ENCODE results near the gene C16orf74. TPM values are rescaled to one million over a fixed set of nuclear protein-coding genes. Genes with fewer than 3 reads are reported as not detected.

Gene C16orf74
- total and polyA plus RNA-seq, 8 donors, result 0.37 to 1.3 (median 0.72) TPM

DNA sequence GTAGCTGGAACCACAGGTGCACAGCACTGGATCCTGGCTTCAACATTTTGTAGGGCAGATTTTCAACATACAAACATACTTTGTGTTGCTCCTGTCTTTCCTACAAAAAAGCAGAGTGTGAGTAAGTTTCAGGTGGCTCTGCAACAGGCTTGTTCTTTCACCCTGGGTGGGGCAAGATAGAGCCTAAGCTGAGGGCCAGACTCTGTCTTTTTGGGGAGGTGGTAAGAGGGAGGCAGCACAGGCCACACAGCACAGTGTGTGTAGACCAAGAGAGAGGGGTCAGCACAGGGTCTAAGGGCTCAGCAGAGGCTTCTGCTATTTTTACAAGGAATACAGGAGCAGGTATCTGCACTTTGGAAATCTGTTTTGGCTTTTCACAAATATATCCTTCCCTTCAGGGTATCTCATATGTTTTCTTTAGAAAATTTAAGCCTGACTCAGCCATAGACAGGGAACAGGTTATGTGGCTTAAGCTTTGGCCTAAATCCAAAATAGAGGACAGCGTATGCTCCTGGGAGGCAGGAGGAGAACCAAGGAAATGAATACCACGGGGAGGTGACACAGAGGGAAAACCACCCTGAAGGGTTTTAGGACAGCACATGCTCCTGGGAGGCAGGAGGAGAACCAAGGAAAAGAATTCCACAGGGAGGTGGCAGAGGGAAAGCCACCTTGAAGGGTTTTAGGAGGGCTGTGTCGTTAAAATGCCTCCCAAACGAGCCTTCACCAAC, 26.9 kb upstream of the C16orf74 start:
- ATAC-seq, result no peak
- DNase-seq, result no peak
- 72 to 74% methylated on average over 4 of the region's 4 CpGs for WGBS, 2 donors
- Histone ChIP-seq H3K4me3 (no peak overlapping the region), H3K27ac (no peak overlapping the region), H3K27me3 (no peaks in the 10 kb centered on the region), H3K9me3 (no peaks in the 10 kb centered on the region), H3K4me1 (peaks cover 0 to 4% (median 0%) of the 10 kb centered on the region in 3 donors), H3K36me3 (peaks cover 0 to 21% (median 10%) of the 10 kb centered on the region in 3 donors)
- intact Hi-C loops (cut with DNase I), result no loop called here
- FAIRE-seq, result no peak
- TF ChIP-seq, protein P1, sequence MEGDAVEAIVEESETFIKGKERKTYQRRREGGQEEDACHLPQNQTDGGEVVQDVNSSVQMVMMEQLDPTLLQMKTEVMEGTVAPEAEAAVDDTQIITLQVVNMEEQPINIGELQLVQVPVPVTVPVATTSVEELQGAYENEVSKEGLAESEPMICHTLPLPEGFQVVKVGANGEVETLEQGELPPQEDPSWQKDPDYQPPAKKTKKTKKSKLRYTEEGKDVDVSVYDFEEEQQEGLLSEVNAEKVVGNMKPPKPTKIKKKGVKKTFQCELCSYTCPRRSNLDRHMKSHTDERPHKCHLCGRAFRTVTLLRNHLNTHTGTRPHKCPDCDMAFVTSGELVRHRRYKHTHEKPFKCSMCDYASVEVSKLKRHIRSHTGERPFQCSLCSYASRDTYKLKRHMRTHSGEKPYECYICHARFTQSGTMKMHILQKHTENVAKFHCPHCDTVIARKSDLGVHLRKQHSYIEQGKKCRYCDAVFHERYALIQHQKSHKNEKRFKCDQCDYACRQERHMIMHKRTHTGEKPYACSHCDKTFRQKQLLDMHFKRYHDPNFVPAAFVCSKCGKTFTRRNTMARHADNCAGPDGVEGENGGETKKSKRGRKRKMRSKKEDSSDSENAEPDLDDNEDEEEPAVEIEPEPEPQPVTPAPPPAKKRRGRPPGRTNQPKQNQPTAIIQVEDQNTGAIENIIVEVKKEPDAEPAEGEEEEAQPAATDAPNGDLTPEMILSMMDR (IDR thresholded peaks at IDR 0.05), result no peak

DNA sequence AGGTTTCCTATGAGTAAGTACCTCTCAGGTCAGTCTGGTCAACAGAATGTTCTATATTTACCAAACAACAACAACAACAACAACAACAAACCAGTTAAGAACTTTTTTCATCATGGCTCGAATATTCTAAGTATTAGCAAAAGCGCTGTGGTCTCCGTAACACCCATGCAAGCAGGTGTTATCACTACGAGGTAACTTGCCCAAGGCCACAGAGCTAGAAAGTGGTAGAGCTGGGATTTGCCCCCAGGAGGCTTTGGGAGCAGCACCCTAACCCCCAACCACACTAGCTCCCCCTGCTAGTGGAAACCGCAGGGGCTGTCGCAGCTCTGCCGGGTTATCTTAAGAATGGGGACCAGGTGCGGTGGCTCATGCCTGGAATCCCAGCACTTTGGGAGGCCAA, 23.9 kb upstream of the C16orf74 start:
- ATAC-seq, result no peak

DNA sequence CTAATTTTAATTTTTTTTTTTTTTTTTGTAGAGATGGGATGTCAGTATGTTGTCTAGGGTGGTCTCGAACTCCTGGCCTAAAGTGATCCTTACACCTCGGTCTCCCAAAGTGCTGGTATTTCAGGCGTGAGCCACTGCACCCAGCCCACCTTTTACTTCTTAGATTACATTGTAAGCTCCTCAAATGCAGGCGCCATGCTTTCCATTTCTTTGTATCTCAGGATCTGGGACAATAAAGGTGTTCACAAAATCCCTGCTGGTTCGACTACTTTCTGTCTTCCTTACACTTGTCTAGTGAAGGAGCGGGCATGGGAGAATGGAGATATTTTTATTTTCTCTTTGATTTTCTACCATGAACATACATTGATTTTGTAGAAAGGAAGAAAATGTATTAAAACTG, 23.2 kb upstream of the C16orf74 start:
- ATAC-seq, result no peak
- Histone ChIP-seq H3K4me3 (no peak overlapping the region), H3K9me3 (no peaks in the 10 kb centered on the region), H3K4me1 (no peaks in the 10 kb centered on the region), H3K36me3 (peaks cover 0 to 10% (median 4%) of the 10 kb centered on the region in 3 donors), H3K27ac (no peak overlapping the region), H3K27me3 (no peaks in the 10 kb centered on the region)
- FAIRE-seq, result no peak
- DNase-seq, result no peak
- 75 to 76% methylated on average over 6 of the region's 6 CpGs for WGBS, 2 donors
- intact Hi-C loops (cut with DNase I), result no loop called here
- TF ChIP-seq, protein P1 (IDR thresholded peaks at IDR 0.05), result no peak

More for the DNA sequence above, 23.9 kb upstream of the C16orf74 start:
- TF ChIP-seq, protein P1 (IDR thresholded peaks at IDR 0.05), result no peak
- DNase-seq (no peak), FAIRE-seq (no peak)
- Histone ChIP-seq H3K4me3 (no peak overlapping the region), H3K27me3 (no peaks in the 10 kb centered on the region), H3K36me3 (peaks cover 0 to 16% (median 7%) of the 10 kb centered on the region in 3 donors), H3K9me3 (no peaks in the 10 kb centered on the region), H3K4me1 (no peaks in the 10 kb centered on the region), H3K27ac (no peak overlapping the region)
- intact Hi-C loops (cut with DNase I), result no loop called here
- WGBS, 2 donors, result 81 to 86% methylated on average over 8 of the region's 8 CpGs

DNA sequence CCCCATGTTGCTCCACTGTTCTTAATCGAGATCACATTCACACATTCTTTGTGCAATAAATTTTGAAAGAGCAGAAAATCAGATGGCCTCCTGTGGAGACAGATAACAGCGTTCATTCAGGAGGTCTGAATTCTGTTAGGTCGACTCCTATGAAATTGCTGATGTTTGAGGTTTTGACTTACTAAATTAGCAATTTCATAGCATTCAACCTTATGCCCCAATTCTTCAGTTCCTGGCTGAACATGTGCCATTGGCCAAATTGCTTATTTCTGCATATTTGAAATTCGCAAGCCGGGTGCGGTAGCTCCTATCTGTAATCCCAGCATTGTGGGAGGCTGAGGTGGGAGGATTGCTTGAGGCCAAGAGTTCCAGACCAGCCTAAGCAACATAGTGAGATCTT, 22.1 kb upstream of the C16orf74 start:
- Histone ChIP-seq H3K36me3 (peaks cover 0 to 3% (median 2%) of the 10 kb centered on the region in 3 donors), H3K4me1 (no peaks in the 10 kb centered on the region), H3K4me3 (no peak overlapping the region), H3K9me3 (no peaks in the 10 kb centered on the region), H3K27ac (no peak overlapping the region), H3K27me3 (no peaks in the 10 kb centered on the region)
- intact Hi-C loops (cut with DNase I), result no loop called here
- DNase-seq (no peak), ATAC-seq (no peak), FAIRE-seq (no peak)
- 93 to 94% methylated on average over 6 of the region's 6 CpGs for WGBS, 2 donors
- TF ChIP-seq, protein P1 (IDR thresholded peaks at IDR 0.05), result no peak

DNA sequence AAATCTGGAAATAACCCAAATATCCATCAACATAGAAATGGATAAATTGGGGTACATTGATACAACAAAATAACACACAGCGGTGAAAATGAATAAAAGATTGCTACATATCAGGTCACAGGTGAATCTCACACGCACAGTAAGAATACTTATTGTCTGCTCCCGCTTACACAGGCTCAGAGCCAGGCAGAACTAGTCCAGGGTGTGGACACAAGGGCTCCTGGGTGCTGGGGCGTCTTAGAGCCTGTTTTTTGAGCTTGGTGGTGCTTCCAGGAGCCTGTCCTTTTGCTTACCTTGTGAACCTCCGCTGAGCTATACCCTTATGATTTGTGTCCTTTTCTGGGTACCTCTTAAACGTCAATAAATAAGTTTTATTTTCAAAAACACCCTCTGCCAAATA, 19.8 kb upstream of the C16orf74 start:
- FAIRE-seq, result no peak
- H3K4me1 ChIP-seq, result no peaks in the 10 kb centered on the region
- no peak for DNase-seq
- intact Hi-C loops (cut with DNase I), result no loop called here
- H3K4me3 ChIP-seq, result no peak overlapping the region
- H3K27ac ChIP-seq, result no peak overlapping the region
- no peaks in the 10 kb centered on the region for H3K36me3 ChIP-seq
- 94 to 96% methylated on average over 6 of the region's 6 CpGs for WGBS, 2 donors
- no peaks in the 10 kb centered on the region for H3K27me3 ChIP-seq
- H3K9me3 ChIP-seq, result no peaks in the 10 kb centered on the region
- ATAC-seq, result no peak
- TF ChIP-seq, protein P1 (IDR thresholded peaks at IDR 0.05), result no peak

Data from pancreas (tissue), 10 donors.